H9 (cell line): Measurements from ENCODE around the gene LRTM2. TPM values are rescaled to one million over a fixed set of nuclear protein-coding genes. Genes with fewer than 3 reads are reported as not detected.

Experiments
- DNase-seq: peaks from one replicate; pipeline ENCODE4 v3.0.0-alpha.2; 2017
- H2AFZ ChIP-seq: one replicate; pipeline ENCODE4 v1.6.1; 2013; ENCODE audit warnings: mild to moderate bottlenecking, low read length, control low read depth, moderate library complexity
- H2AK5ac ChIP-seq: 2 replicates; pipeline ENCODE4 v1.6.1; 2013; ENCODE audit warnings: low read length, control low read depth, mixed read lengths; ENCODE audit not compliant: insufficient read length
- H2BK120ac ChIP-seq: one replicate; pipeline ENCODE4 v1.6.1; 2013; ENCODE audit warnings: low read depth, mild to moderate bottlenecking, low read length, control low read depth, inconsistent platforms; ENCODE audit not compliant: poor library complexity, severe bottlenecking
- H2BK12ac ChIP-seq: 2 replicates; pipeline ENCODE4 v1.6.1; 2013; ENCODE audit warnings: low read length, control low read depth, mixed read lengths, low read depth; ENCODE audit not compliant: insufficient read length
- H2BK15ac ChIP-seq: 2 replicates; pipeline ENCODE4 v1.6.1; 2013; ENCODE audit warnings: low read depth, low read length, control low read depth
- H2BK20ac ChIP-seq: one replicate; pipeline ENCODE4 v1.6.1; 2013; ENCODE audit warnings: low read depth, mild to moderate bottlenecking, low read length, control low read depth, inconsistent platforms; ENCODE audit not compliant: poor library complexity, severe bottlenecking
- H2BK5ac ChIP-seq: 2 replicates; pipeline ENCODE4 v1.6.1; 2013; ENCODE audit warnings: low read length, control low read depth, mixed read lengths; ENCODE audit not compliant: insufficient read length
- H3K14ac ChIP-seq: 2 replicates; pipeline ENCODE4 v1.6.1; 2013; ENCODE audit warnings: low read length, control low read depth; ENCODE audit not compliant: insufficient read depth
- H3K18ac ChIP-seq: 2 replicates; pipeline ENCODE4 v1.6.1; 2013; ENCODE audit warnings: low read depth, mild to moderate bottlenecking, mixed read lengths, low read length, control low read depth; ENCODE audit not compliant: insufficient read length
- H3K23ac ChIP-seq: 2 replicates; pipeline ENCODE4 v1.6.1; 2013; ENCODE audit warnings: low read length, control low read depth, mixed read lengths, low read depth; ENCODE audit not compliant: insufficient read length
- H3K23me2 ChIP-seq: 2 replicates; pipeline ENCODE4 v1.6.1; 2013; ENCODE audit warnings: low read depth, mild to moderate bottlenecking, mixed read lengths, low read length, control low read depth; ENCODE audit not compliant: insufficient read length, poor library complexity, severe bottlenecking
- H3K27ac ChIP-seq: 2 replicates; pipeline ENCODE4 v1.5.1; 2013; ENCODE audit warnings: low read length, control low read depth, mixed read lengths, low read depth; ENCODE audit not compliant: insufficient read length
- H3K27me3 ChIP-seq: 2 replicates; pipeline ENCODE4 v1.6.1; 2013; ENCODE audit warnings: low read length, control low read depth, inconsistent platforms; ENCODE audit not compliant: insufficient read depth
- H3K4ac ChIP-seq: 2 replicates; pipeline ENCODE4 v1.6.1; 2013; ENCODE audit warnings: low read depth, mild to moderate bottlenecking, control low read depth, inconsistent platforms, low read length, moderate library complexity
- H3K4me1 ChIP-seq: 2 replicates; pipeline ENCODE4 v1.6.1; 2013; ENCODE audit warnings: low read length, control low read depth, inconsistent platforms; ENCODE audit not compliant: insufficient read depth
- H3K4me2 ChIP-seq: 2 replicates; pipeline ENCODE4 v1.6.1; 2013; ENCODE audit warnings: low read length, control low read depth, mixed read lengths; ENCODE audit not compliant: insufficient read length, insufficient read depth
- H3K56ac ChIP-seq: 2 replicates; pipeline ENCODE4 v1.6.1; 2013; ENCODE audit warnings: low read depth, mild to moderate bottlenecking, mixed read lengths, low read length, control low read depth; ENCODE audit not compliant: insufficient read length
- H3K79me1 ChIP-seq: 2 replicates; pipeline ENCODE4 v1.6.1; 2013; ENCODE audit warnings: low read depth, mild to moderate bottlenecking, moderate library complexity, low read length, control low read depth, inconsistent platforms; ENCODE audit not compliant: insufficient read depth, poor library complexity, severe bottlenecking
- H3K79me2 ChIP-seq: 2 replicates; pipeline ENCODE4 v1.6.1; 2013; ENCODE audit warnings: low read length, control low read depth, inconsistent platforms; ENCODE audit not compliant: insufficient read depth
- H3K9ac ChIP-seq: 2 replicates; pipeline ENCODE4 v1.6.1; 2013; ENCODE audit warnings: low read length, control low read depth, mixed read lengths; ENCODE audit not compliant: insufficient read length; ENCODE audit errors: extremely low read depth
- H3K9me3 ChIP-seq: one replicate; pipeline ENCODE4 v1.6.1; 2013; ENCODE audit warnings: low read depth, low read length, inconsistent platforms; ENCODE audit not compliant: control insufficient read depth
- H3T11ph ChIP-seq: one replicate; pipeline ENCODE4 v1.6.1; 2013; ENCODE audit warnings: mild to moderate bottlenecking, low read length, control low read depth, inconsistent platforms
- H4K20me1 ChIP-seq: one replicate; pipeline ENCODE4 v1.6.1; 2013; ENCODE audit not compliant: control insufficient read depth, insufficient read length, insufficient read depth
- H4K5ac ChIP-seq: 2 replicates; pipeline ENCODE4 v1.6.1; 2013; ENCODE audit warnings: low read depth, mild to moderate bottlenecking, mixed read lengths, low read length, control low read depth; ENCODE audit not compliant: insufficient read length
- H4K8ac ChIP-seq: replicated peaks from 2 replicates; pipeline ENCODE4 v1.6.1; 2013; ENCODE audit warnings: low read length, control low read depth, mixed read lengths, low read depth; ENCODE audit not compliant: insufficient read length
- H4K91ac ChIP-seq: 2 replicates; pipeline ENCODE4 v1.6.1; 2013; ENCODE audit warnings: low read depth, mild to moderate bottlenecking, moderate library complexity, mixed read lengths, low read length, control low read depth; ENCODE audit not compliant: insufficient read length
- H3K27ac Mint-ChIP-seq, 3 experiments: 2 replicates in 2 of 3; 3 replicates in 1 of 3; pipeline ENCODE4 v1.8.0; 2020 to 2021; ENCODE audit warnings: mixed read lengths in 3 of 3, mild to moderate bottlenecking in 1 of 3, moderate library complexity in 1 of 3
- H3K27me3 Mint-ChIP-seq: 2 replicates; pipeline ENCODE4 v1.8.0; 2021; ENCODE audit warnings: low read depth, mild to moderate bottlenecking, moderate library complexity, mixed read lengths
- H3K36me3 Mint-ChIP-seq, 3 experiments: 2 replicates in 2 of 3; 3 replicates in 1 of 3; pipeline ENCODE4 v1.8.0; 2020 to 2021; ENCODE audit warnings: low read depth in 3 of 3, mixed read lengths in 3 of 3; ENCODE audit not compliant: insufficient read depth in 1 of 3
- H3K4me1 Mint-ChIP-seq, 2 experiments: 2 replicates each; pipeline ENCODE4 v1.8.0; 2020; ENCODE audit warnings: mixed read lengths in 2 of 2
- H3K4me3 Mint-ChIP-seq, 2 experiments: 2 replicates in 1 of 2; 3 replicates in 1 of 2; pipeline ENCODE4 v1.8.0; 2020 to 2021; ENCODE audit warnings: mild to moderate bottlenecking in 2 of 2, mixed read lengths in 2 of 2, moderate library complexity in 1 of 2
- H3K9me3 Mint-ChIP-seq, 2 experiments: 2 replicates in 1 of 2; 3 replicates in 1 of 2; pipeline ENCODE4 v1.8.0; 2020; ENCODE audit warnings: mild to moderate bottlenecking in 2 of 2, mixed read lengths in 2 of 2, moderate library complexity in 1 of 2
- CTCF ChIP-seq: fragments of 200-600 bp; sonication (generic); conservative IDR thresholded peaks from 3 replicates; pipeline ENCODE4 v1.8.0; 2021; ENCODE audit warnings: antibody characterized with exemption, mild to moderate bottlenecking
- total RNA-seq: library from RNA; stranded (reverse); gene quantifications from 2 replicates; pipeline ENCODE4 v1.2.1, GENCODE V29; 2021

Gene LRTM2
- total RNA-seq, 1 experiment from 2014 or later = not detected

DNA sequence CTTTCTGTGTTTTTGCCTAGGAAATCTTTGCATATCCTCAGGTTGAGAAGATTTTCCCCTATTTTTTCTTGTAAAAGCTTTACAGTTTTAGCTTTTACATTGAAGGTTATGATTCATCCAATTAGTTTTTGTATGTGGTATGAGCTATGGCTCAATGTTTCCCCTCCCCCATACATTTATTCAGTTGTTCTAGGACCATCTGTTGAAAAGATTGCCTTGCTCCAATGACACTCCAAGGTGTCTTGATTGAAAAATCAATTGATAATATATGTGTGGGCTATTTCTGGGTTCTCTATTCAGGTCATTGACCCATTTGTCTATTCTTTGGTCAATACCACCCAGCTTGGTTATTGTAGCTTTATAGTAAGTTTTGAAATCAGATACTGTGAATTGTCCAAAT, 42.6 kb downstream of the LRTM2 start:
- H3K23me2 ChIP-seq = no peaks in the 10 kb centered on the region
- H3K79me2 ChIP-seq = no peaks in the 10 kb centered on the region
- no peak overlapping the region for H3K23ac ChIP-seq
- H2AK5ac ChIP-seq = no peak overlapping the region
- H3K4me2 ChIP-seq = no peak overlapping the region
- DNase-seq = no peak
- no peak overlapping the region for H3K18ac ChIP-seq
- H2BK15ac ChIP-seq = no peak overlapping the region
- H2BK20ac ChIP-seq = no peak overlapping the region
- no peaks in the 10 kb centered on the region for H3K27me3 ChIP-seq
- peaks cover 0 to 3% of the 10 kb centered on the region in 2 experiments; a peak in 2 of 5 replicates for H3K9me3 Mint-ChIP-seq
- H3K27ac ChIP-seq = no peak overlapping the region
- 0 out of 7 replicates have a peak, but pooled peaks cover 0 to 4% (median 0%) of the 10 kb centered on the region in 3 experiments for H3K36me3 Mint-ChIP-seq
- H2AFZ ChIP-seq = no peak overlapping the region
- H4K8ac ChIP-seq = no peak overlapping the region
- H2BK12ac ChIP-seq = no peak overlapping the region
- H2BK120ac ChIP-seq = no peak overlapping the region
- no peak overlapping the region for H3K9ac ChIP-seq
- H3K4me1 ChIP-seq = no peaks in the 10 kb centered on the region
- no peaks in the 10 kb centered on the region for H3K79me1 ChIP-seq
- no peak overlapping the region for H3K4me3 Mint-ChIP-seq
- H4K91ac ChIP-seq = no peak overlapping the region
- H4K20me1 ChIP-seq = no peaks in the 10 kb centered on the region
- no peak overlapping the region for H3K14ac ChIP-seq
- no peak overlapping the region for H3K4ac ChIP-seq
- peaks cover 2% of the 10 kb centered on the region; the same call in 1 of the 2 replicates for H3K27me3 Mint-ChIP-seq
- H3K56ac ChIP-seq = no peak overlapping the region
- no peak overlapping the region for H3T11ph ChIP-seq
- H3K4me1 Mint-ChIP-seq = no peaks in the 10 kb centered on the region
- no peak overlapping the region for H4K5ac ChIP-seq
- no peak overlapping the region for H2BK5ac ChIP-seq
- no peak for TF ChIP-seq CTCF
- H3K9me3 ChIP-seq = no peaks in the 10 kb centered on the region
- H3K27ac Mint-ChIP-seq = no peak overlapping the region
